Glomerular visceral epithelial cell (primary cell): ENCODE measurements around the gene OBSCN.
A peak's percentile ranks its signal among the peaks of the same experiment; 100 is the strongest.

ENCODE experiments used
- DNase-seq: peaks from one replicate; pipeline ENCODE4 v3.0.0-alpha.2; 2016; ENCODE audit errors: extremely low spot score

The OBSCN gene

GRCh38 chr1:228190778-228191177 is 17.1 kb upstream of the OBSCN start:
- no peak for DNase-seq

- no peak for DNase-seq
These were observed 13.4 kb upstream of the OBSCN start for GRCh38 chr1:228194436-228194835.

DNA sequence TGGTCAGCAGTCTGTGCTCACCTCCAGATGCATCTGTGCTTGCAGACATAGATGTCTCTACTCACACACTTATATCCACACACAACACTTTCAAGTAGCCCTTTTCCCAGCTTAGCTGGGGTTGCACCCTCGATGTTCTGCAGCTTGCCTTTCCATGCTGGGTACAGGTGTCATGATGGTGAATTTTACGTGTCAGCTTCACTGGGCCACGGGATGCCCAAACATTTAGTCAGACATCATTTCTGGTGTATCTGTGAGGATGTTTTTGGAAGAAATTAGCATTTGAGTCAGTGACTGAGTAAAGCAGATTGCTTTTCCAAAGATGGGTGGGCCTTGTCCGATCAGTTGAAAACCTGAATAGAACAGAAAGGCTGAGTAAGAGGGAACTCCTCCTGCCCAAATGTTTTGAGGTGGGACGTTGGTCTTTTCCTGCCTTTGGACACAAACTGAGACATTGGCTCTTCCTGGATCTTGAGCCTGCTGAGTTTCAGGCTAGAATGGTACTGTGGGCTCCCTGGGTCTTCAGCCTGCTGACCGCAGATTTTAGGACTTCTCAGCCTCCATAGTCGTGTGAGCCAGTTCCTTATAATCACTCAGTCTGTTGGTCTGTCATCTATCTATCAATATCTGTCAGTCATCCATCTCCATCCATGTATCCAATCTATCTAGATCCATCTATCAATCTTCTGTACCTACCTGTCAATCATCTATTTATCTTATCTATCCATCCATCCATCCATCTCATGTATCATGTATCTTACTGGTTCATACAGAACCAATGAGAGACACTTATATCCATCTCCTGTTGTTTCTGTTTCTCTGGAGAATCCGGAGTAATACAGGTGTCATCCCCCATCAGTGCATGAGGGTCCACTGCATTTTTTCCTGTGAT is 12.7 kb upstream of the OBSCN start:
- no peak for DNase-seq

DNA sequence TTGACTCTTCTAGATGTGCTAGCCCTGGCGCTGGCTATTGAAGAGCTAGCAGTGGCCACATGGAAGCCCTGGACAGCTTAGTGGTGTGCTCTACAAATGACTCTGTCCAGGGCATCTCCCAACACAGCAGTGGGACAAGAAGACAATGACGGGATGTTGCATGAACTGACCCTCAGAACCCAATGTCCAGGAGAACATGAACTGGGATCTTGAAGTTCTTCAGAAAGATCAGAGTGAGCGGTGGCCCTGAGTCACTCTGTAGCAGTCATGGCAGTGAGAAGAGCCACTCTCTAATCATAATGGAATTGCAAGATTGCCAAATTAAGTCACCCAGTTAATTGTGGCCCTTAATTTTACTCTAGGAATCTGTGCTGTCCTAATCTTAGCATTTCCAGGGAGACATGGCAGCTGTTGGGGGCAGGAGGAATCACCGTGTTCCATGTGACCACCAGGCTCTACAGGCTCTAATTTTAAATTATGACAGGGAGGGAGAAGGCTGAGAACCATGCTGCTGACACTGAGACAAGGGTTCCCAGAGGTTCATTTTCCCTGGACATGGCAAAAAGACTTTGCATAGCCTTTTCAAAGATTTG is 10.2 kb upstream of the OBSCN start:
- no peak for DNase-seq

GRCh38 chr1:228198977-228199590 is 8.8 kb upstream of the OBSCN start:
- DNase-seq, result no peak

DNA sequence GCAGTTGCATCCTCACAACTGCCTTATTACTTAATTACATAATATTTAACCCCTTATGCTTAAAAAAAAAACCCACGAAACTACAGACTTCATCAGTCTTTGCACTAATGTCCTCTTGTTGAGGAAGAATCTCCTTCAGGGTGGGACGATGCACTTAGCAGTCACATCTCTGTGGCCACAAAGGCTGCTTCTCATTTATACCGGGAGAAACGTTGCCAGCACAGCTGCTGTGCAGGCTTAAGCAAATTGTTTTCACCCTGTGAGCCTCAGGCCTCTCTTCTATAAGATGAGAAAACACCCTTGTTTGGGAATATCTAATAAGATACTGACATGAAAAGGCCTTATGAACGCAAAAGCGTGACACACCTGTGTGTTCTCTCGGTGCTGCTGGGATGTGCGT is 2.9 kb upstream of the OBSCN start:
- DNase-seq, result no peak

GRCh38 chr1:228205526-228206436 is 2.1 kb upstream of the OBSCN start:
- no peak for DNase-seq

- DNase-seq, result no peak
These were observed 1.1 kb upstream of the OBSCN start for GRCh38 chr1:228206582-228207351.

DNA sequence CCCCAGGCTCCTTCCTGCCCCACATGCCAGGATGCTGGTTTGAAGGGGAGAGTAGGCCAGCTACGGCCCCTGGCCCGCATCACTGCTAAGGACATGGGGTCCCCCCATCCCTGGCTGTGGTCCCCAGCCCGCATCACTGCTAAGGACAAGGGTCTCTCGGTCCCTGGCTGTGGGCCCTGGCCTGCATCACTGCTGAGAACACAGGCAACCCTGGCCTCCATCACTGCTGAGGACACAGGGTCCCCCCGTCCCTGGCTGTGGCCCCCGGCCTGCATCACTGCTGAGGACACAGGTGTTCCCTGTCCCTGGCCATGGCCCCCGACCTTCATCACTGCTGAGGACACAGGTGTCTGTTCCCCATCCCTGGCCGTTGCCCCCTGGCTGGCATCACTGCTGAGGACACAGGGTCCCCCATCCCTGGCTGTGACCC is 448 bp upstream of the OBSCN start:
- DNase-seq, result no peak

DNA sequence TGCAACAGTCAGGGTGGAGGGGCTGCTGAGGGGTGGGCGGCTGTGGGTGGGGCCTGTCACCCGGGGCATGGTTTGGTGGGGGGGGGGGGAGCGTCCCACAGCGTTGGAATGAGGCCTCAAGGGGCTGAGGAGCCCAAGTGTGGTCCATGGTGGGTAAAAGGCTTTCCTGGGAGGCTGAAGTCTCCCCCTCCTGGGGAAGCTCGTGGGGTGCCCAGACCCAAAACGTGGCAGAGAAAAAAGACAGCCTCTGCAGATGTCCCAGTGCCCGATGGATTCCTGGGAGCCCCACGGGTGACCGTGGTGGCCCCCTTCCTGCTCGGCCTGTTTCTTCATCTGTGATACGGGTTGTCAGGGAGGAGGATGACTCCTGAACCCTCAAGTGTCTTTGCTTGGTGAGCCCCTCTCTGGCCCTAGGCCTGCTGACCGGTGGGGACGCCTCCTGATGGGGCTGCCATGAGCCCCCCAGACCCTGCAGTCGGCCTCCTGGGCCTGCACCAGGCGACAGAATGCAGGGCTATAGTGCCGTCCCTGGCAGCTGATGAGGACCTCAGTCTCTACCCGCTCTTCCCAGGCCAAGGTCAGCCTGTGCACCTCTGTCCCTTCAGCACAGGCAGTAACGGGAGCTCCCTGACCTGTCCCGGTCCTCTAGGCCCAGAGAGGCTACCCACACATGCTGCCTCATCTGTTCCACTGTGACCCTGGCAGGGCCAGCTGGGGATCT is 1.1 kb downstream of the OBSCN start:
- no peak for DNase-seq

GRCh38 chr1:228209657-228210056 is 1.8 kb downstream of the OBSCN start:
- DNase-seq, result no peak

DNA sequence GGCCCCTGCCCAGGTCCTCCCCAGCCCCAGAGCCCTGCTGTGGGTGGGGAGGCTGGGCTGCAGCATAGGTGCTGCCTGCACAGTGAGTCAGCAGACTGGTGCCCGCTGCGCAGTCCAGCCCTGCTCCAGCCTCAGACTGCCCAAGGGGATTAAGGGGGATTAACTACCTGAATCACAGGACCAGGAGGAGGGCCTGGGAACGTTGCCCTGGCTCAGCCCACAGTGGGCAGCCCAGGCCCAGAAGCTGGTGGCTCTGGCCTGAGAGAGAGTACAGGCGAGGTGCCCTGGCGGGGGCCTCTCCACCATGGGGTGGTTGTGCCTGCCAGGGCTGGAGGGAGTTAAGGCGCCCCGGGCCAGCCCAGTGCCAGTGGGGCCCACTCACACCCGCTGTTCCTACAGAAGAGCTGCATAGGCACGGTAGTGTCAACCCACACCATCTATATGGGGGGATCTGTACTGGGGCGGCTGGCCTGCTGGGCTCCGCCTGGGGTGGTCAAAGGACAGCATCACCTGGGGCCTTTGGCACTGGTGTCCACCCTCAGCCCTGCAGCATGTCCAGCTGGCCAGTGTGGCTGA is 2.3 kb downstream of the OBSCN start:
- DNase-seq, result peak; percentile 42

DNA sequence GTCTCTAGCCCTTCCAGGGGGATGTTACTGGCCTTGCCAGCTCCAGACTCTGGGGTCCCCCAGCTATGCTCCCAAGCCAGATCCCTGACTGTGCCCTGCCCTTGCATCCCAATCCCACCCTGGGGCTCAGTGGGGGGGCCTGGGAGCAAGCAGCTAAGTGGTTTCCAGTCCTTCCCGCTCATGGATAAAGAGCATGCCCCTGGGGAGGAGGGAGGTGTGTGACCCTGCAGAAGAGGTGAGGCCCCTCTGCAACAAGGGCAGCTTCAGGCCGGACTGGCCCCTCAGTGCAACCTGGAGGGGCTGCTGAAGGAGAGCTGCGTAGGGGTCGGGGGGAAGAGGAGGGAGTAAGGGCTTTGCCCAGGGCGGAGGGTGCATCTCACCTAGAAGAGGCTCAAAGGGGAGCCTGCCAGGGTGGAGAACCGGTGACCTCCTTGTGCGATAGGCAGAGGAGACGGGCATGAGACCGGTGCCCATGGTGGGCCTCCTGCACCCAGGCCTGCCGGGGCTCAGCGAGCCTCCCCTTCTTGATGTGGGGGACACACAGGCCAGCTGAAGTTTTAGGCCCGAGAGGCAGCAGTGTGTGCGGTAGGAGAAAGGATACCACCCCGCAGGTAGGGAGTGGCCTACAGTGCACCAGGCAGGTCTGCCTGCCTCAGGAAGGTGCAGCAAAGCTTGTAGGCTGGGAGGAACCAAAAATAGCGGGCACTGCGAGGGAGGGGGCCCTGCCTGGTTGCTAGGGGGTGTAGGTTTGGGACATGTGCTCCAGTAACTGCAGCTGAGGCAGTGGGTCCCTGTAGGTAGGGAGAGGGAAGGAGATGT is 3.1 kb downstream of the OBSCN start:
- DNase-seq, result no peak

DNA sequence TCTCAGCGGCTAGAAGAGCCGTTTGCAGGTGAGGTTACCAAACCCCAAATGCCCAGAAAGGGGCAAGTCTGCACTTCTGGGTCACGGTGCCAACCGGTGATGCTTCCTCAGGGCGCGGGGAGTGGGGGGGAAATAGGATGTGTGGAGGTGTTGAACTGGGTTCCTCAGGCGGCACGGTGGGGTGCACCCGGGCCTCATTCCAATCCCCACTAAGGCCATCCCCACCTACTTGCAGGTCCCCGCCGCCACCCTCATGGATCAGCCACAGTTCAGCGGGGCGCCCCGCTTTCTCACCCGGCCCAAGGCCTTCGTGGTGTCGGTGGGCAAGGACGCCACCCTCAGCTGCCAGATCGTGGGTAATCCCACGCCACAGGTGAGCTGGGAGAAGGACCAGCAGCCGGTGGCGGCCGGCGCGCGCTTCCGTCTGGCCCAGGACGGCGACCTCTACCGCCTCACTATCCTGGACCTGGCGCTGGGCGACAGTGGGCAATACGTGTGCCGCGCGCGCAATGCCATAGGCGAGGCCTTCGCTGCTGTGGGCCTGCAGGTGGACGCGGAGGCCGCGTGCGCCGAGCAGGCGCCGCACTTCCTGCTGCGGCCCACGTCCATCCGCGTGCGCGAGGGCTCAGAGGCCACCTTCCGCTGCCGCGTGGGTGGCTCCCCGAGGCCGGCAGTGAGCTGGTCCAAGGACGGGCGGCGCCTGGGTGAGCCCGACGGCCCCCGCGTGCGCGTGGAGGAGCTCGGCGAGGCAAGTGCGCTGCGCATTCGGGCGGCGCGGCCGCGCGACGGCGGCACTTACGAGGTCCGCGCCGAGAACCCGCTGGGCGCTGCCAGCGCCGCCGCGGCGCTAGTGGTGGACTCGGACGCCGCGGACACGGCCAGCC is 3.9 kb downstream of the OBSCN start:
- DNase-seq, result no peak

GRCh38 chr1:228212415-228212965 is 4.6 kb downstream of the OBSCN start:
- DNase-seq, result no peak

DNA sequence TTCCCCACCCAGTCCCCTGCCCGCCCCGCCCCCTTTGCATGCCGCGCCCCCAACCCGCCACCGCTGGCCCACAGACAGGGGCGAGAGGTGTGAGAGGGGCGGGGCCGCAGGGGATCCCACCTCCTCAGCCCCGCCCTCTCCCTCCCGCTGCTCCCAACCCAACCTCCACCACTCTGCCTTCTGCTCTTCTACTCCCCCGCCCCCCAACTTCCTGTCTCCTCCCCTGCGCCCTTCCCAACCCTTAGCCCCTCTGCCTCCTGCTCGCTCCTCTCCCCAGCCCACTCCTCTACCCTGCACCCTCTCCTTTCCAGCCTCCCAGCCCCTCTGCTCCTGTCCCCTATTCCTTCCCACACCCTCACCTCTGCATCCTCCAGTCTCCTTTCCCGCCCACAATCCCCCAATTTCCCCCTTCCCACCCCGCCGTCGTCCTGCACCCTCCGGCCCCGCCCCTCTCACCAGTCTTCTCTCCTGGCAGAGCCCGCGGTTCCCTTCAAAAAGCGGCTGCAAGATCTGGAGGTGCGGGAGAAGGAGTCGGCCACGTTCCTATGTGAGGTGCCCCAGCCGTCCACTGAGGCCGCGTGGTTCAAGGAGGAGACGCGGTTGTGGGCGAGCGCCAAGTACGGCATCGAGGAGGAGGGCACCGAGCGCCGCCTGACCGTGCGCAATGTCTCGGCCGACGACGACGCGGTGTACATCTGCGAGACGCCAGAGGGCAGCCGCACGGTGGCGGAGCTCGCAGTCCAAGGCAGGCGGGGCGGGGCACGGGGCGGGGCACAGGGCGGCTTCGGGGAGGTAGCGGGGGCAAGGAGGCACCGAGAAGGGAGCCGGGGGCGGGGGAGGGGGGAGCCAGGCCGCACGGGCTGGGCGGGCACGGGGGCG is 5.4 kb downstream of the OBSCN start:
- peak; percentile 89 for DNase-seq
